Measurements from ENCODE around the gene HOXB3. TPM values are rescaled to one million over a fixed set of nuclear protein-coding genes. Genes with fewer than 3 reads are reported as not detected.

HOXB3 gene
- total RNA-seq, 1 experiment from 2014 or later: not detected

- Histone ChIP-seq H3K4me1 (ENCODE audit: insufficient read depth, low read length) (no peaks in the 10 kb centered on the region), H3K56ac (ENCODE audit: insufficient read length, low read depth, low read length) (no peak overlapping the region), H2BK12ac (ENCODE audit: insufficient read length, low read depth, low read length) (no peak overlapping the region), H3K9me3 (ENCODE audit: control insufficient read depth, low read depth, low read length) (no peaks in the 10 kb centered on the region), H3K4me2 (ENCODE audit: insufficient read depth, insufficient read length, low read length) (no peak overlapping the region), H3K18ac (ENCODE audit: insufficient read length, low read depth, low read length) (no peak overlapping the region), H3K79me1 (ENCODE audit: insufficient read depth, low read depth, low read length, poor library complexity, severe bottlenecking) (no peaks in the 10 kb centered on the region), H3T11ph (ENCODE audit: low read length) (no peak overlapping the region), H2BK120ac (ENCODE audit: low read depth, low read length, poor library complexity, severe bottlenecking) (no peak overlapping the region), H3K27me3 (ENCODE audit: insufficient read depth, low read length) (peaks cover 43% of the 10 kb centered on the region), H3K23ac (ENCODE audit: insufficient read length, low read depth, low read length) (no peak overlapping the region), H3K23me2 (ENCODE audit: insufficient read length, low read depth, low read length, poor library complexity, severe bottlenecking) (peaks cover 6% of the 10 kb centered on the region), H2BK5ac (ENCODE audit: insufficient read length, low read length) (no peak overlapping the region), H2AK5ac (ENCODE audit: insufficient read length, low read length) (no peak overlapping the region), H2BK15ac (ENCODE audit: low read depth, low read length) (no peak overlapping the region), H3K27ac (ENCODE audit: insufficient read length, low read depth, low read length) (no peak overlapping the region), H4K8ac (replicated peaks; ENCODE audit: insufficient read length, low read depth, low read length) (no peak overlapping the region), H3K9ac (ENCODE audit: extremely low read depth, insufficient read length, low read length) (no peak overlapping the region), H4K91ac (ENCODE audit: insufficient read length, low read depth, low read length) (no peak overlapping the region), H3K79me2 (ENCODE audit: insufficient read depth, low read length) (no peaks in the 10 kb centered on the region), H3K14ac (ENCODE audit: insufficient read depth, low read length) (no peak overlapping the region), H4K20me1 (ENCODE audit: control insufficient read depth, insufficient read depth, insufficient read length) (no peaks in the 10 kb centered on the region), H2AFZ (ENCODE audit: low read length) (no peak overlapping the region), H2BK20ac (ENCODE audit: low read depth, low read length, poor library complexity, severe bottlenecking) (no peak overlapping the region), H4K5ac (ENCODE audit: insufficient read length, low read depth, low read length) (no peak overlapping the region), H3K4ac (ENCODE audit: low read depth, low read length) (no peak overlapping the region)
- no peak for DNase-seq
- Mint-ChIP-seq H3K27me3 (ENCODE audit: low read depth) (peaks cover 98% of the 10 kb centered on the region), H3K4me3 (no peak overlapping the region), H3K9me3 (peaks cover 0 to 7% of the 10 kb centered on the region in 2 experiments; a peak in 2 of 5 replicates), H3K36me3 (ENCODE audit: insufficient read depth in 1 of 3, low read depth in 3 of 3) (no peaks in the 10 kb centered on the region; a peak in 1 of 7 replicates), H3K4me1 (peaks cover 12 to 24% of the 10 kb centered on the region in 2 experiments), H3K27ac (no peak overlapping the region)
- WGBS (ENCODE audit: extremely low coverage, insufficient read length, low lambda C conversion rate): no CpG with 5 or more reads among the region's 4 CpGs
- TF ChIP-seq, protein P1, sequence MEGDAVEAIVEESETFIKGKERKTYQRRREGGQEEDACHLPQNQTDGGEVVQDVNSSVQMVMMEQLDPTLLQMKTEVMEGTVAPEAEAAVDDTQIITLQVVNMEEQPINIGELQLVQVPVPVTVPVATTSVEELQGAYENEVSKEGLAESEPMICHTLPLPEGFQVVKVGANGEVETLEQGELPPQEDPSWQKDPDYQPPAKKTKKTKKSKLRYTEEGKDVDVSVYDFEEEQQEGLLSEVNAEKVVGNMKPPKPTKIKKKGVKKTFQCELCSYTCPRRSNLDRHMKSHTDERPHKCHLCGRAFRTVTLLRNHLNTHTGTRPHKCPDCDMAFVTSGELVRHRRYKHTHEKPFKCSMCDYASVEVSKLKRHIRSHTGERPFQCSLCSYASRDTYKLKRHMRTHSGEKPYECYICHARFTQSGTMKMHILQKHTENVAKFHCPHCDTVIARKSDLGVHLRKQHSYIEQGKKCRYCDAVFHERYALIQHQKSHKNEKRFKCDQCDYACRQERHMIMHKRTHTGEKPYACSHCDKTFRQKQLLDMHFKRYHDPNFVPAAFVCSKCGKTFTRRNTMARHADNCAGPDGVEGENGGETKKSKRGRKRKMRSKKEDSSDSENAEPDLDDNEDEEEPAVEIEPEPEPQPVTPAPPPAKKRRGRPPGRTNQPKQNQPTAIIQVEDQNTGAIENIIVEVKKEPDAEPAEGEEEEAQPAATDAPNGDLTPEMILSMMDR (conservative IDR thresholded peaks at IDR 0.05): no peak
Observed at GRCh38 chr17:48539177-48539576, 50.9 kb downstream of the HOXB3 start.
